ENCODE results near the gene CNR2. TPM values are rescaled to one million over a fixed set of nuclear protein-coding genes. Genes with fewer than 3 reads are reported as not detected.
"Not testable (repeated sequence)": the region's sequence is repeated elsewhere in the genome, so short reads cannot be mapped to it uniquely, and the experiment has no call there.

CNR2 gene
- total RNA-seq, 6 experiments from 2014 or later, result not detected

- DNase-seq, result no peak
- H3K4me3 Mint-ChIP-seq, result peak overlapping the region; percentile 86
- peaks cover 19% of the 10 kb centered on the region for H3K27me3 Mint-ChIP-seq (ENCODE audit: insufficient read depth)
- H3K27ac Mint-ChIP-seq, result no peak overlapping the region
- no peaks in the 10 kb centered on the region for H3K9me3 Mint-ChIP-seq
- no peak for TF ChIP-seq CTCF (IDR thresholded peaks at IDR 0.05)
- H3K4me1 Mint-ChIP-seq (ENCODE audit: low read depth), result peaks cover 26% of the 10 kb centered on the region
- no peaks in the 10 kb centered on the region for H3K36me3 Mint-ChIP-seq (ENCODE audit: low read depth)
These were observed 45.6 kb downstream of the CNR2 start for GRCh38 chr1:23867542-23867894.

- DNase-seq, result peak; percentile 72
- no peak overlapping the region for H3K4me3 Mint-ChIP-seq
These were observed 47.6 kb downstream of the CNR2 start for GRCh38 chr1:23865543-23865930.

GRCh38 chr1:23864801-23865542 lies 48.2 kb downstream of the CNR2 start:
- TF ChIP-seq CTCF (IDR thresholded peaks at IDR 0.05), result no peak
- Mint-ChIP-seq H3K36me3 (ENCODE audit: low read depth) (no peaks in the 10 kb centered on the region), H3K9me3 (no peaks in the 10 kb centered on the region), H3K27ac (no peak overlapping the region), H3K4me1 (ENCODE audit: low read depth) (peaks cover 26% of the 10 kb centered on the region), H3K27me3 (ENCODE audit: insufficient read depth) (peaks cover 19% of the 10 kb centered on the region), H3K4me3 (no peak overlapping the region)
- DNase-seq, result no peak

More at GRCh38 chr1:23865543-23865930, 47.6 kb downstream of the CNR2 start:
- H3K9me3 Mint-ChIP-seq, result no peaks in the 10 kb centered on the region
- no peak overlapping the region for H3K27ac Mint-ChIP-seq
- H3K4me1 Mint-ChIP-seq (ENCODE audit: low read depth), result peaks cover 26% of the 10 kb centered on the region
- H3K36me3 Mint-ChIP-seq (ENCODE audit: low read depth), result no peaks in the 10 kb centered on the region
- no peak for TF ChIP-seq CTCF (IDR thresholded peaks at IDR 0.05)
- H3K27me3 Mint-ChIP-seq (ENCODE audit: insufficient read depth), result peaks cover 19% of the 10 kb centered on the region

- Mint-ChIP-seq H3K4me3 (no peak overlapping the region), H3K4me1 (ENCODE audit: low read depth) (peaks cover 14% of the 10 kb centered on the region), H3K36me3 (ENCODE audit: low read depth) (no peaks in the 10 kb centered on the region), H3K9me3 (no peaks in the 10 kb centered on the region), H3K27me3 (ENCODE audit: insufficient read depth) (peaks cover 7% of the 10 kb centered on the region; the same call in 1 of the 2 replicates), H3K27ac (no peak overlapping the region)
- no peak for TF ChIP-seq CTCF (IDR thresholded peaks at IDR 0.05)
- no peak for DNase-seq
These were observed 50.5 kb downstream of the CNR2 start for GRCh38 chr1:23862640-23863039.

- no peak overlapping the region for H3K27ac Mint-ChIP-seq
- peaks cover 4% of the 10 kb centered on the region for H3K27me3 Mint-ChIP-seq (ENCODE audit: insufficient read depth)
- no peaks in the 10 kb centered on the region for H3K9me3 Mint-ChIP-seq
- peak; percentile 64 for TF ChIP-seq CTCF (IDR thresholded peaks at IDR 0.05)
- peaks cover 10% of the 10 kb centered on the region; the same call in 1 of the 2 replicates for H3K4me1 Mint-ChIP-seq (ENCODE audit: low read depth)
- no peak for DNase-seq
- no peak overlapping the region for H3K4me3 Mint-ChIP-seq
- no peaks in the 10 kb centered on the region for H3K36me3 Mint-ChIP-seq (ENCODE audit: low read depth)
These were observed 58.6 kb downstream of the CNR2 start for GRCh38 chr1:23854568-23854967.

GRCh38 chr1:23853124-23853523 lies 60.0 kb downstream of the CNR2 start:
- H3K4me1 Mint-ChIP-seq (ENCODE audit: low read depth); H3K9me3 Mint-ChIP-seq; H3K36me3 Mint-ChIP-seq (ENCODE audit: low read depth): not testable (repeated sequence)

GRCh38 chr1:23851406-23851805 lies 61.8 kb downstream of the CNR2 start:
- DNase-seq; H3K36me3 Mint-ChIP-seq (ENCODE audit: low read depth); H3K4me1 Mint-ChIP-seq (ENCODE audit: low read depth); H3K4me3 Mint-ChIP-seq; H3K27ac Mint-ChIP-seq; H3K9me3 Mint-ChIP-seq: not testable (repeated sequence)
- H3K27me3 Mint-ChIP-seq (ENCODE audit: insufficient read depth), result peaks cover 10% of the 10 kb centered on the region

More at GRCh38 chr1:23853124-23853523, 60.0 kb downstream of the CNR2 start:
- H3K4me3 Mint-ChIP-seq; DNase-seq; H3K27ac Mint-ChIP-seq; H3K27me3 Mint-ChIP-seq (ENCODE audit: insufficient read depth): not testable (repeated sequence)
